K562 (cell line): ENCODE results near the gene AMT.

Experiments used
- BACH1 ChIP-seq: fragments of 200-800 bp; sonication (Bioruptor generic); IDR thresholded peaks from 2 replicates; pipeline ENCODE4 v1.6.1; 2016; ENCODE audit warnings: missing genetic modification characterization, missing compliant biosample characterization
- ELK1 ChIP-seq: sonication (generic); formaldehyde crosslinking; IDR thresholded peaks from 2 replicates; pipeline ENCODE4 v1.8.1; 2022; ENCODE audit warnings: missing genetic modification reagents
- FOXK2 ChIP-seq, 2 experiments: fragments of 450-650 bp; IDR thresholded peaks in 1 of 2; conservative IDR thresholded peaks in 1 of 2; 2 replicates each; pipeline ENCODE4 v1.6.1; 2016; ENCODE audit warnings: low read depth in 2 of 2, mild to moderate bottlenecking in 1 of 2
- POLR2A ChIP-seq: fragments of 450-650 bp; conservative IDR thresholded peaks from 2 replicates; pipeline ENCODE4 v1.6.1; 2016
- SIN3A ChIP-seq, 2 experiments: fragments of 150-350 bp in 1 of 2; IDR thresholded peaks; 2 replicates each; pipeline ENCODE4 v1.6.1; 2011 to 2016; ENCODE audit warnings: borderline replicate concordance in 2 of 2, low read depth in 2 of 2, low read length in 2 of 2, mild to moderate bottlenecking in 2 of 2, moderate library complexity in 2 of 2; ENCODE audit not compliant: control insufficient read depth in 1 of 2
- SLC30A9 ChIP-seq: fragments of 250-450 bp; sonication (Bioruptor Pico); IDR thresholded peaks from 2 replicates; pipeline ENCODE4 v1.8.0; 2022; ENCODE audit warnings: mild to moderate bottlenecking, moderate library complexity
- ZNF311 ChIP-seq: fragments of 250-450 bp; sonication (Bioruptor Pico); IDR thresholded peaks from 2 replicates; pipeline ENCODE4 v1.4.0; 2020; ENCODE audit warnings: mild to moderate bottlenecking, moderate library complexity
- TF ChIP-seq, protein P1 (sequence below), 3 experiments: IDR thresholded peaks in 2 of 3; conservative IDR thresholded peaks in 1 of 3; 2 replicates each; pipeline ENCODE4 v1.5.1; 2011 to 2012; ENCODE audit warnings: low read length in 3 of 3, mild to moderate bottlenecking in 3 of 3, control low read depth in 2 of 3, improper control_type of control experiment in 1 of 3, inconsistent platforms in 1 of 3, low read depth in 1 of 3, mixed read lengths in 1 of 3, moderate library complexity in 1 of 3; ENCODE audit not compliant: insufficient read depth in 2 of 3

GRCh38 chr3:49469037-49469935 lies 47.0 kb upstream of the AMT start:
- TF ChIP-seq SLC30A9 (CRISPR knock-in tag) (no peak), BACH1 (tag) (no peak), ZNF311 (CRISPR knock-in tag) (no peak), ELK1 (CRISPR knock-in tag) (no peak), SIN3A (IDR thresholded peaks at IDR 0.05; ENCODE audit: borderline replicate concordance in 2 of 2, control insufficient read depth in 1 of 2, low read depth in 2 of 2, low read length in 2 of 2) (no peak), FOXK2 (conservative IDR thresholded peaks at IDR 0.05 in 1 of 2, IDR thresholded peaks at IDR 0.05 in 1 of 2; ENCODE audit: low read depth in 2 of 2) (no peak), POLR2A (peak; percentile 33; the same call in 1 of the 2 replicates)
- TF ChIP-seq, protein P1, sequence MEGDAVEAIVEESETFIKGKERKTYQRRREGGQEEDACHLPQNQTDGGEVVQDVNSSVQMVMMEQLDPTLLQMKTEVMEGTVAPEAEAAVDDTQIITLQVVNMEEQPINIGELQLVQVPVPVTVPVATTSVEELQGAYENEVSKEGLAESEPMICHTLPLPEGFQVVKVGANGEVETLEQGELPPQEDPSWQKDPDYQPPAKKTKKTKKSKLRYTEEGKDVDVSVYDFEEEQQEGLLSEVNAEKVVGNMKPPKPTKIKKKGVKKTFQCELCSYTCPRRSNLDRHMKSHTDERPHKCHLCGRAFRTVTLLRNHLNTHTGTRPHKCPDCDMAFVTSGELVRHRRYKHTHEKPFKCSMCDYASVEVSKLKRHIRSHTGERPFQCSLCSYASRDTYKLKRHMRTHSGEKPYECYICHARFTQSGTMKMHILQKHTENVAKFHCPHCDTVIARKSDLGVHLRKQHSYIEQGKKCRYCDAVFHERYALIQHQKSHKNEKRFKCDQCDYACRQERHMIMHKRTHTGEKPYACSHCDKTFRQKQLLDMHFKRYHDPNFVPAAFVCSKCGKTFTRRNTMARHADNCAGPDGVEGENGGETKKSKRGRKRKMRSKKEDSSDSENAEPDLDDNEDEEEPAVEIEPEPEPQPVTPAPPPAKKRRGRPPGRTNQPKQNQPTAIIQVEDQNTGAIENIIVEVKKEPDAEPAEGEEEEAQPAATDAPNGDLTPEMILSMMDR (IDR thresholded peaks at IDR 0.05 in 2 of 3, conservative IDR thresholded peaks at IDR 0.05 in 1 of 3; ENCODE audit: insufficient read depth in 2 of 3, low read depth in 1 of 3, low read length in 3 of 3): no peak
